Bronchial epithelial cell (primary cell): ENCODE results near the gene RAB24. TPM values are rescaled to one million over a fixed set of nuclear protein-coding genes. Genes with fewer than 3 reads are reported as not detected.
A peak's percentile ranks its signal among the peaks of the same experiment; 100 is the strongest.

Experiments used
- DNase-seq: peaks from one replicate; pipeline ENCODE4 v3.0.0-alpha.2; 2010; ENCODE audit warnings: low read depth
- FAIRE-seq: peaks from 2 replicates; lab custom pipeline; 2011; peaks lifted over from hg19 to GRCh38; lab: Jason Lieb, UNC
- H3K27me3 ChIP-seq: 2 replicates; pipeline ENCODE4 v1.5.1; 2011; ENCODE audit warnings: low read length; ENCODE audit not compliant: control insufficient read depth, insufficient read depth
- H3K36me3 ChIP-seq: 2 replicates; pipeline ENCODE4 v1.5.1; 2011; ENCODE audit warnings: low read length; ENCODE audit not compliant: control insufficient read depth, insufficient read depth
- H3K4me3 ChIP-seq: 2 replicates; pipeline ENCODE4 v1.5.1; 2011; ENCODE audit warnings: mild to moderate bottlenecking, low read depth, low read length, control low read depth
- CTCF ChIP-seq: IDR thresholded peaks from 2 replicates; pipeline ENCODE4 v1.5.1; 2011; ENCODE audit warnings: mild to moderate bottlenecking, moderate library complexity, low read length, control low read depth, inconsistent platforms; ENCODE audit not compliant: insufficient read depth, severe bottlenecking
- total RNA-seq: library from RNA; depleted of rRNA; stranded (reverse); fragments of >200 nt; gene quantifications from 2 replicates; pipeline ENCODE4 v1.2.1, GENCODE V29; 2014

RAB24 gene
- total RNA-seq, 1 donor from 2014 or later = 16.6 TPM

DNA sequence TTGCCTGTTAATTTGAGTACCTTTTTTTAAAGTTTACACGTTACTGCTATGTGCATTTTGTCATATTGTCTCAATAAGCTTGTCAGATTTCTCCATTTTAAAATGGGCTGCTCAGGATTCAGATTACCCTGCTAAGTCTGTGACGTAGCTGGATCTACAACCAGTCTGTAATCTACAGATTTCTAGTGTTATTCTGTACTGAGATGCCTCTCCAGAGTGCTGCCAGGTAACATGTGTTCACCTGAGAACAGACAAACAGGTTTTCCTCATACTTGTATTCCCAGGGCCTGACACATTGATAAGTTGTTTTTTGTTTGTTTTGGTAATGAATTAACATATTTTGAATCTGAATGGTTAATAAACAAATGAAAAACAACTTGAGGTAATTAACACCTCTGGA lies 15.3 kb downstream of the RAB24 start:
- Histone ChIP-seq H3K36me3 (peaks cover 24% of the 10 kb centered on the region), H3K4me3 (no peak overlapping the region), H3K27me3 (no peaks in the 10 kb centered on the region)
- FAIRE-seq (no peak), DNase-seq (no peak)
- TF ChIP-seq CTCF = no peak

GRCh38 chr5:177276886-177277285 lies 26.6 kb downstream of the RAB24 start:
- peaks cover 3% of the 10 kb centered on the region for H3K36me3 ChIP-seq
- no peak for DNase-seq
- no peak overlapping the region for H3K4me3 ChIP-seq
- no peak for TF ChIP-seq CTCF
- no peaks in the 10 kb centered on the region for H3K27me3 ChIP-seq
- no peak for FAIRE-seq

DNA sequence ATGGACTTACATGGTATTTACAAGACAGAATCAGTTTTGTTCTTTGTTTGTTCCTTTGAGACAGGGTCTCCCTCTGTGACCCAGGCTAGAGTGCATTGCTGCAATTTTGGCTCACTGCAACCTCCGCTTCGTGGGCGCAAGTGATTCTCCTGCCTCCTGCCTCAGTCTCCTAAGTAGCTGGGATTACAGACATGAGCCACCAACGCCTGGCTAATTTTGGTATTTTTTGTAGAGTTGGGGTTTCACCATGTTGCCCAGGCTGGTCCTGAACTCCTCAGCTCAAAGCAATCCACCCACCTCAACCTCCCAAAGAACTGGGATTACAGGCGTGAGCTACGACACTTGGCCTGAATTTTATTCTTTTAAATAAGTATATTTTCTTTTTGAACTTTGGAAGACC lies 27.6 kb downstream of the RAB24 start:
- H3K36me3 ChIP-seq = no peaks in the 10 kb centered on the region
- DNase-seq (no peak), FAIRE-seq (no peak)
- TF ChIP-seq CTCF = no peak
- no peaks in the 10 kb centered on the region for H3K27me3 ChIP-seq
- H3K4me3 ChIP-seq = no peak overlapping the region

GRCh38 chr5:177271113-177271512 lies 32.4 kb downstream of the RAB24 start:
- no peaks in the 10 kb centered on the region for H3K27me3 ChIP-seq
- peaks cover 3% of the 10 kb centered on the region for H3K36me3 ChIP-seq
- no peak overlapping the region for H3K4me3 ChIP-seq
- TF ChIP-seq CTCF = no peak
- DNase-seq = peak; percentile 18
- no peak for FAIRE-seq

- no peak overlapping the region for H3K4me3 ChIP-seq
- DNase-seq (peak; percentile 8), FAIRE-seq (no peak)
- H3K36me3 ChIP-seq = peaks cover 3% of the 10 kb centered on the region
- no peaks in the 10 kb centered on the region for H3K27me3 ChIP-seq
- no peak for TF ChIP-seq CTCF
These were observed 32.9 kb downstream of the RAB24 start for GRCh38 chr5:177270653-177271052.

- Histone ChIP-seq H3K4me3 (no peak overlapping the region), H3K27me3 (no peaks in the 10 kb centered on the region), H3K36me3 (peaks cover 3% of the 10 kb centered on the region)
- DNase-seq (peak; percentile 69), FAIRE-seq (no peak)
- TF ChIP-seq CTCF = no peak
These were observed 33.5 kb downstream of the RAB24 start for GRCh38 chr5:177269976-177270375.
